NCI-H446 (cell line): ENCODE measurements around the gene SLC6A6.
"Not testable (repeated sequence)": the region's sequence is repeated elsewhere in the genome, so short reads cannot be mapped to it uniquely, and the experiment has no call there.

Experiments used
- DNase-seq, 2 experiments: peaks; one replicate each; lab custom pipeline; 2025; lab: John Stamatoyannopoulos, UW

SLC6A6 gene

GRCh38 chr3:14398797-14399106 is 3.7 kb upstream of the SLC6A6 start:
- DNase-seq = no peak

DNA sequence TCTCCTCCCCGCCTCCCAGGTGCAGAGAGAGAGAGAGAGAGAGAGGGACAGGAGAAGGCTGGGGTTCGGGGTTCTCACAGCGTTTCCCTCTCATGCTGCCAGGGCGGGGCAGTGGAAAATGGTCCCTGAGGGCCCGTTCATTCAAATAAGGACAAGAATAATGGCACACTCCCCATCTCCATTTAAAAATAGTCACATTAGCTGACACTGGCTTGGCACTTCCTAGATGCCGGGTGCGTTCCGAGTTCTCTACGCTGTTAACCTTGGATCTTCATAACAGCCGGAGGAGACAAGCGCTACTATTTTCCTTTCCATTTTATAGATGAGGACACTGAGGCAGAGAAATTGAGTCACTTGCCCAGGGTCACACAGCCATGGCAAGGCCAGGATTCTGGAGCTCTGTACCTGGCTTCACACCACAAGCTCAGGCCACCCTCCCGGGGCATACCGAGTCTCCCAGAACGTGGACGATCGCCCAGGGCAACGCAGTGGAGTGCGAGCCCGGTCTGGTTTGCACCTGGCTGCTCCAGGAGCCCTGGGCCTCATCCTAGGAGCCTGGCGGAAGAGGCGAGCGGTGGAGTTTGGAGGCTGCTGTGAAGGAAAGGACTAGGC is 608 bp upstream of the SLC6A6 start:
- no peak for DNase-seq

- DNase-seq = no peak
These were observed 1.3 kb downstream of the SLC6A6 start for GRCh38 chr3:14403619-14404155.

- DNase-seq = no peak
These were observed 1.8 kb downstream of the SLC6A6 start for GRCh38 chr3:14404186-14404585.

DNA sequence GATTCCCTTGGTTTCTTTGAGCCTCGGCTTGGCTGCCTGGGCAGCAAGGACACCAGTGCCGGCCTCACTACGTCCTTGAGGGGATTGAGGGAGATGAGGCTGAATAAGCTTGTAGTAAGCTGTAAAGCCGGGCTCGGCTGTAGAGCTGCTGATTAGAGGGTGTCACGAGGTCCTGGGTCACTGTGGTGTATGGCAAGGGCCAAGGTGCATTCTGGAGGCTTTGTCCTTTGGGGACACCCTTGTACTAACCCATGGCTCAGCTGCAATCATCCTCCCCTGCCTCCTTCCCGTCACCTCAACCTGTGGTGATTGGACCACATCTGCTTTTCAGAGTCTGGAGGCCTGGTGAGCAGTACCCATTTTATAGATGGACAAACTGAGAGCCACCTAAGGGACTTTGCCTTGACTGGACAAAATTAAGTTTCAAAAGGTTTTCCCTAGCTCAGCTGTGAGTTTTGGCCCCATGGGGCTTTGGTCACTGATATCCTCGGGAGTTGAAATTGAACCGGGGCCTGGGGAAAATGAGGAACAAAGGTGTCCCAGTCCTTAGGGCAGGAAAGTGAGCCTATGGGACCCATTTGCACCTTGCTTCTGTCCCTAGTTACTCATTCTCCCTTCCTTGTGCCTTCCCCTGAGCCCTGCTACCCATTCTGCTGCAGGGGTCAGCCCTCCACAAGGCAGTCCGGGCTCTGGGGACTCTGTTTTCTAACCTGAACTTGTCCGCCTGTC is 2.4 kb downstream of the SLC6A6 start:
- no peak for DNase-seq

DNA sequence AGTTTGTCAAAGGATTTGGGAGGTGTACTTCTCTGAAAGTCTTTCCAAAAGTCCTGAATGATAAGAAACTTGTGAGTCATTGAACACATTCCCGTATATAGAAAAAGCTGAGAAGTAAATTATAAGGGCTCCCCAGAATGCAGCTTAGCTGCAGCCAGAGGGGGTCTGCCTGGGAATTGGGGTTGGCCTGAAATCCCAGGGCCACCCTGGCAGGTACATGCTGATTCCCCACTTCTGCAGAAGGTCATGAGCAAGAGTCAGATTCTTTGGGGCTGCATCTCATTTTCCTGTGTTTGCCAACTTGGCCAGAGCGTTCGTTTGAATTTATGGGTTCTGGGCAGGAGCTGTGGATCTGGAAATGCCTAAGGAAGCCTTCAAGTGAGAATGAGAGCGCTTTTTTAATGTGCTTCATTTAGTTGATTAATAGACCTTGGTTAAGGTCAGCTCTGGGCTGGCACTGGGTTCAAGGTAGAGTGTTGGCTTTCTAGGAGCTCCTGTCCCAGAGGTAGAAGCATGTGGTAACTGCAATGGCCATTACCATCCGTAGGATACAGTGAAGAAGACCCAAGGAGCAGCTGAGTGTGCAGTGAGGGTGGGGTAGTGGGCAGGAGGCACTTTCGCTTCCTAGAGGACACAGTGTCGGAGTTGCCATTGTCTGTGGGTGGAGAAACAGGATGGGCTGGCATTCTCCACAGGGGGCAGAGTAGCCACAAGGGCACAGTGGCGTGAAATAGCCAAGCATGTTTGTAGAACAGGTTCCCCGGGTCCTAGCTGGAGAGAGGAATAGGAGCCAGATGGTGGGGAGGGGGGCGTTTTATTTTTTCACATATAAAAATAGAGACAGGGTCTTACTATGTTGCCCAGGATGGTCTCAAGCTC is 3.2 kb downstream of the SLC6A6 start:
- no peak for DNase-seq

GRCh38 chr3:14406336-14406735 is 3.9 kb downstream of the SLC6A6 start:
- no peak for DNase-seq

- no peak for DNase-seq
These were observed 4.4 kb downstream of the SLC6A6 start for GRCh38 chr3:14406766-14407165.

DNA sequence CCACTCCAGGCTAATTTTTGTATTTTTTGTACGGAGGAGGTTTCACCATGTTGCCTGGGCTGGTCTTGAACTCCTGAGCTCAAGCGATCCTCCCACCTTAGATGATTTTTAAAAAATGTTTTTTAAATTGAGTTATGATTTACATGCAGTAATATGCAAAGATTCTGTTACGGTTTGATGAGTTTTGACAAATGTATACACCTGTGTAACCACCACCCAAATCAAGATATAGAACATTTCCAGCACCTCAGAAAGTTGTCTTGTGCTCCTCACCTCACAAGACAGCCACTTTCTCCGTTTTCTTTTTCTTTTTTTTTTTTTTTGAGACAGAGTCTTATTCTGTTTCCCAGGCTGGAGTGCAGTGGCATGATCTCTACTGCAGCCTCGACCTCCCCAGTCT is 4.8 kb downstream of the SLC6A6 start:
- DNase-seq = no peak

- DNase-seq = not testable (repeated sequence)
These were observed 7.3 kb downstream of the SLC6A6 start for GRCh38 chr3:14409779-14410063.

DNA sequence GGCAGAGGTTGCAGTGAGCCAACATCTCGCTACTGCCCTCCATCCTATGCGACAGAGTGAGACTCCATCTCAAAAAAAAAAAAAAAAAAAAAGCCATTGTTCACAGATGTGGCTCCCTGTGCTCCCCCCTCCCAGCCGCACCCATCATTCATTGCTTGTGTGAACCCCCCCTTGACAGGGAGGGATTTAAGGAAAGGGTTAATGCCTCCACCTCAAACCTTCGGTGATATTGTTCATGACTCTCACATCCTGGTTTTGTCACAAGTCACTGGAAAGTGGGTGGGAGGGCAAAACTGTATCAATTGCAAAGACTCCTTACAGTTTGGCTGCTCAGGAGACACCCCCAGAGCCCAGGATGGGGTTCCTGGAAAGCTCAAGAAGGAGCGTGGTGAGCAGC is 7.7 kb downstream of the SLC6A6 start:
- no peak for DNase-seq

GRCh38 chr3:14410503-14411165 is 8.2 kb downstream of the SLC6A6 start:
- DNase-seq = no peak

DNA sequence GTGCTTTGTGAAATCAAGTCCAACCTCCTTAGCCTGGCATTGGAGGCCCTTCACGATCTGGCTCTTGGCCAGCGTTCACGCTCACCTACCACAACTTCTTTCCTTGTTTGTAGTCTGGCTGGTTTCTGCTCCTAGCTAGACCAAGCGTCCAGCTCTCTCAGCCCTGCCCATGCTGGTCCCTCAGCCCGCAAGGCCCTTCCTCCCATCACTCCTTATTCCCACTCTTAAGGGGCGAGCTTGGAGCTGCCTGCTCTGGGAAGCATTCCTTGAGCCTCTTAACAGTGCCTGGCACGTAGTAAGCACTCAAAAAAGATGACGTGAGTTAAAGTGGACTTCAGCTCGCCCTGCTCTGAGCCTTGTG is 8.7 kb downstream of the SLC6A6 start:
- no peak for DNase-seq

DNA sequence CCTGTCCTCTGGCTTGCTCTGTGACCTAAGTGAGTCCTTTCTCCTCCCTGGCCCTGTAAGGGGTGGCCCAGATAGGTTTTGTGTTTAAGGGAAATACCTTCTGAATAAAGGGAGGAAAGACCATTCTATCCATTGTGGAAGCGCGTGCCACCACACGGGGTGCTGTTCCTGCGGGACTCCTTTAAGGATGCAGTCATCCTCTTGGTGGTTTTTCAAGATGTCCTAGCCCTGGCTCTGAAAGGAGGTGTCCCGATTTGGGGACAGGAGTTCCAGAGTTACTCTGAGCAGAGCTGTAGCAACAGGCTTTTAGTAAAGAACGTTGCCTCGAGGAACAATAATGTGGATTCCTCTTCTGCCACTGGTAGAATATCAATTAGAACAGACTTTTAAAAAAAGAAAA is 9.6 kb downstream of the SLC6A6 start:
- no peak for DNase-seq

DNA sequence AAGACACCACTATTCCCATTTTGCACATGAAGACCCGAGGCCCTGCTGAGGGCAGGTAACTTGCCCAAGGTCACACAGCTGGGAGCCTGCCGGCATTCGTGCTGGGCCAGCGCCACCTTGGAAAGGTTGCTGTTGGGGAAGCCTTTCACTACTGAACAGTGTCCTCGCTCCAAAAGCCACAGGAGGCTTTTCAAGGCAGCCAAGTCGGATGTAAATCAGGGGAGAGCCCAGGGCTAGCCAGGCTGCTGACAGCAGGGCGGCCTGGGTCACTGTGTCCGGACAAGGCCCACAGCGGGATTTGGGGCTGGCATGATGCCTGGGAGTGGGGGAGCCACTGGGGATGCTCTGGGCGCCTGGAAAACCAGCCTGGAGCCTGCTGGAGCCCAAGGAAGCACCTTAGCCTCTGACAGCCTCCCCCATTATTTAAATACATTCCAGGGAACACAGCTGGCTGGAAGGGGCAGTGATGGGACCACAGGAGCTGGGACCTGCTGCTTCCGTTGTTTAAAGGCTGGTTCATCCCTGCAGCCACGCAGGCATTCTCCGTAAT is 10.5 kb downstream of the SLC6A6 start:
- DNase-seq = no peak

DNA sequence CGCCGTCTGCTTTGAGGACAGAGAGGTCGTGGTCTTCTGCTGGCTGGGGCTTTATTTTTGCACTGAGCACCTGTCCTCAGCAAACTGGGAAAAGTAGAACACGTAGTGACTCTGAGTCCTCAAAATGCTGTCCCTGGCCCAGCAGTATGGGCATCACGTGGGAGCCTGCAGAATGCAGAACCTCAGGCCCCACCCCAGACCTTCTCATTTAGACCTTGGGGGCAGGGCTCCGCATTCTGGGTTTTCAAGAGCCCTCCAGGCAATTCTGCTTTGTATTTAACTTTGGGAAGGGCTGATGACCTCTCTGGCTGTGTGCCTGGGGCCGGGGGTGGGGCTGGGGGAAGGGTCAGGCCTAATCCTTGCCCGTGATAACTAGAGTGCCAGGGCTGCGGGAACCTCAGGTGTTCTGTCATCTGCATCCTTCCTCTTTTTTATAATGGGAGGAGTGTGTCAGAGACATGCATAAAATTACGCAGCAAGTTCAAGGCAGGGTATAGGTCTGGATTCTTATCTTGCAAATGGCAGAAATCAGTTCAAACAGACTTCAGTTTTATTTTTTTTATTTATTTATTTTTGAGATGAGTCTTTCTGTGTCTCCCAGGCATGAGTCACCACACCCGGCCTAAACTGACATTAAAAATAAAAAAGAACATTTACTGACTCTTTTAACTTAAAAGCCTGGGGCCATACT is 11.1 kb downstream of the SLC6A6 start:
- DNase-seq = no peak

DNA sequence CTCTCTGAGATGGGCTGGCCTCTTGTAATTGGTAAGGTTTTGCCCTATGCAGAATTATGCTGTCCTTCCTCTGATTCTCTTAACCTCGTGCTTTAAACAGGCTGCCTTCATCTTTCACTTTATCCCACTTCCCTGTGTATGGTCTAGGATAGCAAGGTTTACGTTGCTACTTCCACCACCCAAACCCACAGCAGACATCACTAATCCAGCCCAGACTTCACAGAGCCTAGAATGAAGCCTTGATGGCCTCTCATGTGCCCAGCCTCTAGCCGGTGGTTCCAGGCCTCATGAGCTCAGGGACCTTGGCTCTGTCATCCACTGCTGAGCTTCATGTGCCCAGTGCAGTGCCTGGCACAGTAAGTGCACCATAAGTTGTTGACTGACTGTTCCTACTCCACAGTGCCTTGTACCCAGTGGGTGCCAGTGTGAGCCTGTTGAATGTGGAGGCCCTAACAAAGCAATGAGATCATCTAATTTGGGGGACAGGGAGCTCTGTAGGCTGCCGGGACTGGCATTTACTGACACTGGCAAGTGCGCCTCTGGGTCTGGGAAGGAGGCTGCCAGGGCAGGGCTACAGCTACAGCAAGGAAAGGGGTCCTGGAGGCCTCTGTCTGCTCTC is 12.5 kb downstream of the SLC6A6 start:
- no peak for DNase-seq

DNA sequence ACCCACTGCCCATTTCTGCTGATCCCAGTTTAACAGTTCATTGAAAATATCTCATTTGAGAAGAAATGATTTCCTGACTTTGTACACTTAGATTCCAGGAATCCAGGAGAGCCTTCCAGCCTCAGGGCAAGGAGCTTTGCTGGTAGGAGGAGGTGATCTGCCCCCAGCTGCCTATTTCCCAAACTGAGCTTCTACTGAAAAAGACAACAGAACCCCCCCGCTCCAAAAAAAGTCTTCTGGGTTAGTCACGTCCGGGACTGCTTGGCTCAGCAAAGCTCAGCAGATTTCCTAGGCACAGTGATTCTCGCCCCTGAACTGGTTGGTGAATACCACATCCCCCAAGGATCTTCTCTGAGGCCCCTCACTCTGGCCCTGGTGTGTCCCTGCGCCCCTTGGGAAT is 13.1 kb downstream of the SLC6A6 start:
- no peak for DNase-seq

DNA sequence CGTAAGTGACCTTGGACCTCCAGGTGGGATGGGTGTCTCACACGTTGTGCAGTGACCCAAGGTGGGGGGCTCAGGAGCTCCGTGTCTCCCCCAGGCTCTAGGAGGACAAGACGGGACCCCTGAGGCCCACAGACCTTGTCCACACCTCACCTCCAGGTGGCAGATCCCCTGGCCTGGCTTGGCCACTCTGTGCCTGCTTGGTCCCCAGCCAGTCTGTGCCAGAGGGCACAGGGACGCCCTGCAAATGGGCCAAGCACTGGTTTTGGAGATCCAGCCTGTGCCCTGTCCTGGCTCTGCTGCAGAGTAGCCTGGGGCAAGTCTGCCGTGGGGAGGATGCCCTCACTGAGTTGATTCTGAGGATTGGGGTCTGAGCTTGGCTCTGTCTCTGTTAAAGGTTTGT is 14.0 kb downstream of the SLC6A6 start:
- DNase-seq = no peak

DNA sequence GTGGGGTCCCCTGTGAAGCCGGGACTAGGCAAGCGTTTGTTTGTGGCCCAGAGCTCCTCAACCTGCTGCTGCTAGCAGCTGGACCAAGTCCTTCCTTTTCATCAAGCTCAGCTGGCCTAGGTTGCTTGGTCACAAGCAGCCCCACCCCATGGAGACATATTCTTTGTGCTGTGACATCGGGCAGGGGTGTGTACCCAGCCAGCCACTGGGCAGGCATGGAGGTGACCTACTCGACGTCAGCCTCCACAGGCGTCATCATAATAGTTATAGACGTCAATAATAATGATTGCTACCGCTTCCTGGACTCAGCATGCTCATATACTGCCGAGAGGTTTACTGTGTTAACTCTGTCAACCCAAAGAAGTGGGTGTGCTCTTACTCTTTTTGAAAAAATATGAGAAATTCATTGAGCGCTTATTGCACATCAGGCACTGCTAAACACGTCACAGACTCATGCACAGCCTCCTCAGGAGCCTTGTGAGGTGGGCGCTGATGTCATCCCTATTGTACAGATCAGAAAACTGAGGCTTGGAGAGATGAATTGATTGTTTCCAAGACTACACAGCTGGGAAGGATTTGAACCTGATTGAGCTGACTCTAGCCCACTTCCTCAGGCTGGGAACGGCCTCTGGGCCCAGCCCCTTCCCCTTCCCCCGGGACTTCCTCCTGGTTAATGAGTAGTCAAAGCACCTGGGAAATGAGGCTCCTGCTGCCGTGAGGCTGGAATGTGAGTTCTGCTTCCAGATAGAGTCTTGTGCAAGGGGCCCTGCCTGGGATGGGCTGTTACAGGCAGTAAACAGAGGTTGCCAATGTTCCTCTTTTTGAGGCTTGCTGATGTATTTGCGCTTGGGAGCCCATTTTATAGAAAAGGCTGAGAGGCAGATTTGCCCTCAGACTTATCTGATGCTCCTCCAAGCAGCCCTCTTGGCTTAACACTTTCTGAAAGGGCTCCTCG is 16.2 kb downstream of the SLC6A6 start:
- no peak for DNase-seq
